Activated effector memory CD4-positive, alpha-beta T cell treated with Interleukin-2 at 50 U/mL for 16 hours (primary cell): ENCODE measurements around the gene CACNA1I.
"Not testable (repeated sequence)": the region's sequence is repeated elsewhere in the genome, so short reads cannot be mapped to it uniquely, and the experiment has no call there.

ENCODE experiments used
- DNase-seq: peaks from one replicate; pipeline ENCODE4 v3.0.0-alpha.2; 2020

CACNA1I gene

GRCh38 chr22:39724857-39725256 is 154.3 kb downstream of the CACNA1I start:
- DNase-seq: no peak

- DNase-seq: no peak
These were observed 154.9 kb downstream of the CACNA1I start for GRCh38 chr22:39725351-39726035.

- DNase-seq: no peak
These were observed 157.0 kb downstream of the CACNA1I start for GRCh38 chr22:39727541-39727940.

GRCh38 chr22:39728236-39728860 is 157.8 kb downstream of the CACNA1I start:
- DNase-seq: no peak

- no peak for DNase-seq
These were observed 158.8 kb downstream of the CACNA1I start for GRCh38 chr22:39729141-39729934.

GRCh38 chr22:39731481-39731880 is 160.9 kb downstream of the CACNA1I start:
- no peak for DNase-seq

GRCh38 chr22:39731881-39732555 is 161.5 kb downstream of the CACNA1I start:
- DNase-seq: no peak

- no peak for DNase-seq
These were observed 162.1 kb downstream of the CACNA1I start for GRCh38 chr22:39732625-39733024.

GRCh38 chr22:39733191-39733590 is 162.6 kb downstream of the CACNA1I start:
- DNase-seq: no peak

- DNase-seq: not testable (repeated sequence)
These were observed 163.5 kb downstream of the CACNA1I start for GRCh38 chr22:39734046-39734445.

- no peak for DNase-seq
These were observed 164.3 kb downstream of the CACNA1I start for GRCh38 chr22:39734866-39735265.

- DNase-seq: no peak
These were observed 165.2 kb downstream of the CACNA1I start for GRCh38 chr22:39735776-39736175.

- DNase-seq: no peak
These were observed 168.2 kb downstream of the CACNA1I start for GRCh38 chr22:39738746-39739145.
